C4-2B (cell line): ENCODE measurements around the gene KIAA1549.

Experiments
- CTCF ChIP-seq: fragments of 450-650 bp; conservative IDR thresholded peaks from 2 replicates; pipeline ENCODE4 v1.5.1; 2017; ENCODE audit warnings: mild to moderate bottlenecking
- ZFX ChIP-seq: fragments of 450-650 bp; IDR thresholded peaks from 2 replicates; pipeline ENCODE4 v1.6.1; 2017

GRCh38 chr7:138963675-138964074 lies 17.5 kb downstream of the KIAA1549 start:
- TF ChIP-seq CTCF: no peak
- no peak for TF ChIP-seq ZFX
